Ascending aorta (tissue), 2 donors: ENCODE results near the gene NINJ1. TPM values are rescaled to one million over a fixed set of nuclear protein-coding genes. Genes with fewer than 3 reads are reported as not detected.

Experiments
- DNase-seq, 2 donors: peaks; one replicate each; pipeline ENCODE4 v3.0.0-alpha.2; 2019; ENCODE audit warnings: low spot score in 2 of 2
- H3K27ac ChIP-seq, 2 donors: fragments of 200-600 bp; sonication (generic); one replicate each; pipeline ENCODE4 v1.5.1; 2016 to 2017; ENCODE audit warnings: mild to moderate bottlenecking in 1 of 2
- H3K27me3 ChIP-seq: fragments of 200-600 bp; sonication (generic); one replicate; pipeline ENCODE4 v1.5.1; 2017
- H3K36me3 ChIP-seq, 2 donors: fragments of 200-600 bp; sonication (generic); one replicate each; pipeline ENCODE4 v1.5.1; 2016
- H3K4me1 ChIP-seq, 2 donors: fragments of 200-600 bp; sonication (generic); one replicate each; pipeline ENCODE4 v1.5.1; 2016 to 2017; ENCODE audit warnings: mild to moderate bottlenecking in 1 of 2
- H3K4me3 ChIP-seq, 2 donors: fragments of 200-600 bp; sonication (generic); one replicate each; pipeline ENCODE4 v1.5.1; 2016 to 2017; ENCODE audit warnings: mild to moderate bottlenecking in 1 of 2
- H3K9me3 ChIP-seq, 2 donors: fragments of 200-600 bp; sonication (generic); one replicate each; pipeline ENCODE4 v1.5.1; 2016
- intact Hi-C: fragments of 100-400 bp; cut with DNase I; formaldehyde crosslinking; loops from one replicate; pipeline ENCODE4 v1.15.1; 2023
- total RNA-seq: library from RNA; depleted of rRNA; stranded (reverse); fragments of >200 nt; gene quantifications from one replicate; pipeline ENCODE4 v1.1.0, GENCODE V29; 2016
- TF ChIP-seq, protein P1 (sequence below), 3 experiments: fragments of 200-600 bp in 2 of 3; fragments of 450-650 bp in 1 of 3; sonication (generic) in 2 of 3; IDR thresholded peaks; one replicate each; pipeline ENCODE4 v1.5.1; 2016 to 2019; ENCODE audit warnings: antibody characterized with exemption in 3 of 3, mild to moderate bottlenecking in 1 of 3, moderate library complexity in 1 of 3

The NINJ1 gene
- total RNA-seq, 1 donor from 2014 or later = 156 TPM

DNA sequence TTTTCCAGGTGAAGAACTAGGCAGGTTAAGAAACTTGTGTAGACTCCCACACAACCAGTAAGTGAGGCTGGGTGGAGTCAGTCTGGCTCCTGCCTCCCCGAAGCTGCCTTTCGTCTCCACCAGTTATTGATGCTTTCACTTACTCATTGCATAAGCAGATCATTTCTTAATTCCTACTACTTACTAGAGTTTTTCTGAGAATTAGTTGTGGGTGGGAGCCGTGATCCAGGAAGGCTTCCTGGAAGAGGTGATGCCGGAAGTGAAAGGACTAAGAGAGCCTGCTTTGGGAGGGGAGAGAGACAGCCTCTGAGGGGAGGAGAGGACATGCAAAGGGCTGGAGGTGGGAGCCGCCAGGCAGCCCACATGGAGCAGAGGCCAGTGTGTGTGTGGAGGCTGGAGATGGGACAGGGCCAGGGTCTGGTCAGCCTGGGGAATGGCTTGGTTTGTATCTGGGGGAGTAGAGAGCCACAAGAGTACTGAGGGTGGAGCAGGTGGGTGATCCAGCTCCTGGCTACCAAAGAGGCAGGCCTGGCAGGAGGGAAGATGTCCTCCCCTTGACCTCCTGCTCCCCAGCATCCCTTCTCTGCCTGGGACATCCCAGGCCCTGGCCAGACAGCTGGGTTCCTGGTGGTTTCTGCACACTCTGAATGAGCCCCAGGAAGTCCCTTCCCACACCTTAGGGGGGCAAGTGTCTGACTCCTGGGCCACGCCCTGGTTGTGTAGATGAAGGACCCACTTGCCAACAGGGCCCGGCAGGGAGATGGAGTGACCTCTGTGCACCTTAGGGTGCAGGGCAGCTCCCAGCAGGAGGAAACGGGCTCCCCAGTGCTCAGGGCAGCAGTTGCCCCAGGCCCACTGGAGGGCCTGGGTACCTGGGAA is 50.2 kb downstream of the NINJ1 start:
- intact Hi-C loops = no loop called here
- Histone ChIP-seq H3K27ac (no peak overlapping the region), H3K27me3 (no peaks in the 10 kb centered on the region), H3K4me3 (no peak overlapping the region), H3K9me3 (no peaks in the 10 kb centered on the region), H3K36me3 (peaks cover 0 to 20% of the 10 kb centered on the region in 2 donors), H3K4me1 (no peaks in the 10 kb centered on the region)
- DNase-seq = peak in 1 of 2 donors; percentile 48
- TF ChIP-seq, protein P1, sequence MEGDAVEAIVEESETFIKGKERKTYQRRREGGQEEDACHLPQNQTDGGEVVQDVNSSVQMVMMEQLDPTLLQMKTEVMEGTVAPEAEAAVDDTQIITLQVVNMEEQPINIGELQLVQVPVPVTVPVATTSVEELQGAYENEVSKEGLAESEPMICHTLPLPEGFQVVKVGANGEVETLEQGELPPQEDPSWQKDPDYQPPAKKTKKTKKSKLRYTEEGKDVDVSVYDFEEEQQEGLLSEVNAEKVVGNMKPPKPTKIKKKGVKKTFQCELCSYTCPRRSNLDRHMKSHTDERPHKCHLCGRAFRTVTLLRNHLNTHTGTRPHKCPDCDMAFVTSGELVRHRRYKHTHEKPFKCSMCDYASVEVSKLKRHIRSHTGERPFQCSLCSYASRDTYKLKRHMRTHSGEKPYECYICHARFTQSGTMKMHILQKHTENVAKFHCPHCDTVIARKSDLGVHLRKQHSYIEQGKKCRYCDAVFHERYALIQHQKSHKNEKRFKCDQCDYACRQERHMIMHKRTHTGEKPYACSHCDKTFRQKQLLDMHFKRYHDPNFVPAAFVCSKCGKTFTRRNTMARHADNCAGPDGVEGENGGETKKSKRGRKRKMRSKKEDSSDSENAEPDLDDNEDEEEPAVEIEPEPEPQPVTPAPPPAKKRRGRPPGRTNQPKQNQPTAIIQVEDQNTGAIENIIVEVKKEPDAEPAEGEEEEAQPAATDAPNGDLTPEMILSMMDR (IDR thresholded peaks at IDR 0.05) = no peak

DNA sequence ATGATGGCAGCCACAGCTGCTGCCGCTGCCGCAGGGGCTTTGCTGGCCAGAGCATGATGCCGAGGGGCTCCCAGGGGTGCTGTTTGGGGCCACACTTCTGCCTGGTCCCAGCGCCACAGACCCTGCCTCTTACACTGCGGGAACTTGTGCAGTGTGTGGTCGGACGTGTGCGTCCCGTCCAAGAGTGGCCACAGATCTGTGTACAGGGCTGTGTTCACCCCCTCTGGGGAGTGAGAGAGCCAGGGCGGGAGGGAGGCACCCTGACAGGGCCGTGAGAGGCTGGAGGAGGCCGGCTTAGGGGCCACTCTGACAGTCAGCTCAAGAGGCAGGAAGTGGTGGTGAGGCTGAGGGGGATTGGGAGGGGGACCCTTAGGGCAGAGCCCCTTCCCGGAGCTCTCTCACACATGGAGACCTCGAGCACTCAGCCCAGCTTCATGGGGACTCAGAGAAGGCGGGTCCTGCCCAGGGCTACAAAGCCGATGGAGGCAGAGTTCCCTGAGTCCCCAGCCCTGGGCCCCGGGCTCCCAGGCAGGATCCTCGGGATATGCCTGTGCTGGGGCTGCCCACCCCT is 51.1 kb downstream of the NINJ1 start:
- Histone ChIP-seq H3K27ac (no peak overlapping the region), H3K9me3 (no peaks in the 10 kb centered on the region), H3K27me3 (no peaks in the 10 kb centered on the region), H3K4me1 (no peaks in the 10 kb centered on the region), H3K36me3 (peaks cover 0 to 20% of the 10 kb centered on the region in 2 donors), H3K4me3 (no peak overlapping the region)
- intact Hi-C loops = no loop called here
- TF ChIP-seq, protein P1 (IDR thresholded peaks at IDR 0.05) = no peak
- peak in 1 of 2 donors; percentile 43 for DNase-seq

DNA sequence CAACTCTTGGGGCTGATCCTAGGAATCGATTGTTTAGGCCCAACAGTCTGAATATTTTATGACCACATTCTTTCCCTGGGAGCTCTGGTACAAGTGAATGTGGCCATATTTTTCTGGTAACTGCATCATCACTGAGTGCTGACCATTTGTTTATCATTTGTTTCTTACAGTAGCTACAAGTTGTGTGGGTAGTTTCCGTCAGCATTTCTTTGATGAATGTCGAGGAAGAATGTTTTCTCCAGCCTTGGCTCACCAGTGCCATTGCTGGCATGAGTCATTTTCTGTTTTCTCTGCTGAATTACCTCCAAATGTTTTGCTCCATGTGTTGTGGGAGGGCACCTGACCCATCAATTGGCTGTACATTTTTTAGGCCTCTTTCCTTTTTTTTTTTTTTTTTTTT is 52.1 kb downstream of the NINJ1 start:
- intact Hi-C loops = no loop called here
- Histone ChIP-seq H3K27ac (no peak overlapping the region), H3K27me3 (no peaks in the 10 kb centered on the region), H3K9me3 (no peaks in the 10 kb centered on the region), H3K4me1 (no peaks in the 10 kb centered on the region), H3K4me3 (no peak overlapping the region), H3K36me3 (peaks cover 0 to 20% of the 10 kb centered on the region in 2 donors)
- DNase-seq = peak in 1 of 2 donors; percentile 3
- TF ChIP-seq, protein P1 (IDR thresholded peaks at IDR 0.05) = no peak

DNA sequence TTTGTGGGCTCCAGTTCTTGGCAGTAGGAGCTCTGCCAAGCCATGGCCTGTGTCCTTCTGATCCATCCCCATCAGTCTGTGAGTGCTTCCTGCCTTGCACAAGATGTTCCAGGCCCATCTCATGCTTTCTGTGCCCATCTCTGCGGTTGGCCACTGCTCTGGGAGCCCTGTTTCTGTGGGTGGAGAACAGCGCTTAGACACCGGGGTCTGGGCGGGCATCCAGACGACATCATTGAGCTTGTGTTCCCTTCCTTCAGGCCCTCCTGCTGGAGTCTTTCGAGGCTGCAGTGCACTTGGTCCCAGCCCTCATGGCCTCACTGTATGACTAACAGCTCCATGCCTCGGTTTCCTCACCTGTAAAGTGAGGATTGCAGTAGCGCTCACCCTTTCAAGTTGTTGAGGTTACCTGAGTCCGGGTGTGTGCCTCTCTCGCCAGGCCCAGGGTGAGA is 52.9 kb downstream of the NINJ1 start:
- Histone ChIP-seq H3K27ac (no peak overlapping the region), H3K9me3 (no peaks in the 10 kb centered on the region), H3K27me3 (no peaks in the 10 kb centered on the region), H3K4me3 (no peak overlapping the region), H3K4me1 (no peaks in the 10 kb centered on the region), H3K36me3 (peaks cover 0 to 17% of the 10 kb centered on the region in 2 donors)
- peak in 1 of 2 donors; percentile 52 for DNase-seq
- TF ChIP-seq, protein P1 (IDR thresholded peaks at IDR 0.05) = no peak
- intact Hi-C loops = no loop called here

DNA sequence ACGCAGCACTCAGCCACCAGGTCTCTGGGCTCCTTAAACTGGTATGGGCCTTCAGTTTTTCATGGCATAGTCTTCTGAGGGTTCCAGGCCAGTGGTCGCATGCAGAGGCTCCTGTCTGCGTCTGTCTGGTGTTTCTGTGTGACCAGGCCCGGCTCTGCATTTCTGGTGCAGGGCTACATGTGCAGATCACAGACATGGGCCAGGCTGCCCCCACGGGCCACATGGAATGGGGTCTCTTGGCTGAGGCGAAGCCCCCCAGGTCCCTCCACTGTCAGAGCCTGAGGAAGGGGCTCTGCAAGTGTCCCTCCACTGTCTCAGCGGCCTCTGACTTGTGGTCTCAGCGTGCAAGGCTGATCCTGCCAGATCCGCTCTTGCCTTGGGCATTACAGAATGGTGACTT is 53.6 kb downstream of the NINJ1 start:
- Histone ChIP-seq H3K4me1 (no peaks in the 10 kb centered on the region), H3K4me3 (no peak overlapping the region), H3K36me3 (peaks cover 0 to 17% of the 10 kb centered on the region in 2 donors), H3K27me3 (no peaks in the 10 kb centered on the region), H3K27ac (no peak overlapping the region), H3K9me3 (no peaks in the 10 kb centered on the region)
- intact Hi-C loops = no loop called here
- TF ChIP-seq, protein P1 (IDR thresholded peaks at IDR 0.05) = no peak
- peak in 1 of 2 donors; percentile 55 for DNase-seq
